Measurements from ENCODE around the gene IRF8.

IRF8 gene

GRCh38 chr16:85958731-85959130 lies 59.8 kb downstream of the IRF8 start:
- DNase-seq (ENCODE audit: low spot score), result no peak

GRCh38 chr16:85959686-85960085 lies 60.7 kb downstream of the IRF8 start:
- DNase-seq (ENCODE audit: low spot score), result no peak

- DNase-seq (ENCODE audit: low spot score), result no peak
Observed at GRCh38 chr16:85960486-85961046, 61.6 kb downstream of the IRF8 start.

- no peak for DNase-seq (ENCODE audit: low spot score)
Observed at GRCh38 chr16:85961988-85962915, 63.3 kb downstream of the IRF8 start.

GRCh38 chr16:85963753-85964285 lies 64.9 kb downstream of the IRF8 start:
- no peak for DNase-seq (ENCODE audit: low spot score)

GRCh38 chr16:85965125-85965524 lies 66.2 kb downstream of the IRF8 start:
- DNase-seq (ENCODE audit: low spot score), result no peak

- DNase-seq (ENCODE audit: low spot score), result no peak
Observed at GRCh38 chr16:85967111-85967510, 68.1 kb downstream of the IRF8 start.

- DNase-seq (ENCODE audit: low spot score), result no peak
Observed at GRCh38 chr16:85968041-85968920, 69.3 kb downstream of the IRF8 start.

- DNase-seq (ENCODE audit: low spot score), result no peak
Observed at GRCh38 chr16:85969159-85969558, 70.2 kb downstream of the IRF8 start.

- no peak for DNase-seq (ENCODE audit: low spot score)
Observed at GRCh38 chr16:85969591-85969990, 70.6 kb downstream of the IRF8 start.

GRCh38 chr16:85970016-85970733 lies 71.2 kb downstream of the IRF8 start:
- DNase-seq (ENCODE audit: low spot score), result no peak

- no peak for DNase-seq (ENCODE audit: low spot score)
Observed at GRCh38 chr16:85970738-85971137, 71.8 kb downstream of the IRF8 start.
